Left renal pelvis (tissue), 4 donors: Measurements from ENCODE around the gene COL26A1. TPM values are rescaled to one million over a fixed set of nuclear protein-coding genes. Genes with fewer than 3 reads are reported as not detected.
A peak's percentile ranks its signal among the peaks of the same experiment; 100 is the strongest.
"Not testable (repeated sequence)": the region's sequence is repeated elsewhere in the genome, so short reads cannot be mapped to it uniquely, and the experiment has no call there.

Experiments
- DNase-seq, 4 donors: peaks; one replicate each; pipeline ENCODE4 v3.0.0-alpha.2; 2013; ENCODE audit warnings: low read depth in 4 of 4, low spot score in 3 of 4
- polyA plus RNA-seq, 4 donors: library from polyadenylated mRNA; unstranded; fragments of 120-200 nt; gene quantifications; one replicate each; pipeline ENCODE4 v1.2.1, GENCODE V29; 2013; ENCODE audit not compliant: insufficient read length in 4 of 4

Gene COL26A1
- polyA plus RNA-seq, 4 donors, result 22.4 to 32.7 (median 25.2) TPM

DNA sequence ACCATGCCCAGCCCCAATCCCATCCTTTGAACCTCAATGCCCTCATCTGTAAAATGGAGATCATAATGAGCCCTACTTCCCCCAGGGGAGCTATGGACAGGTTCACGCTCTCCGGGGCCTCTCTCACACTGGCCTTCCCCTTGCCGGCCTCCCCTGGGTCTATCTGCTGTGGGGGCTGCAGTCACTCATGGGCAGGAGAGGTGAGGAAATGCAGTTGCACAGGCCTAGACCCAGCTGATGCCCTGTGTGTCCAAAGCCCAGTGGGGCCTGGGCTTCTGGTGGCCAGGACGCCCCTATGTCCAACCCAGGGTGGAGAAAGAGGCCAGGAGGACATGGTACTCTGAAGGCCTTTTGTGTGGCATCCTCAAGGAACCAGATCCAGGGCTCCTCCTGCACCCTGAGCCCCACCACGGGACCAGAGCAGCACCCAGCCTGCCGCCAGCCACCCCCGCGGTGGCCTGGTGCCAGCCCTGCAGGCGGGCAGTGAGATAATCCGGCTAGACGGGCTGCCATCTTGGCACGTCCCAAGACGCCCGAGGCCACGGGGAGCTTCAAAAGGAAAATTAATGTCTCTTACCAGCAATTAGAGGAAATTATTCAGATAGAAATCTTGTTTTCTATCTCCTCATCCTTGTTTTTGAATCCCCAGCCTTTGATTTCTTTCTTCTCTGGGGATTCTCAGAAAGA is 227.4 kb downstream of the COL26A1 start:
- no peak for DNase-seq

DNA sequence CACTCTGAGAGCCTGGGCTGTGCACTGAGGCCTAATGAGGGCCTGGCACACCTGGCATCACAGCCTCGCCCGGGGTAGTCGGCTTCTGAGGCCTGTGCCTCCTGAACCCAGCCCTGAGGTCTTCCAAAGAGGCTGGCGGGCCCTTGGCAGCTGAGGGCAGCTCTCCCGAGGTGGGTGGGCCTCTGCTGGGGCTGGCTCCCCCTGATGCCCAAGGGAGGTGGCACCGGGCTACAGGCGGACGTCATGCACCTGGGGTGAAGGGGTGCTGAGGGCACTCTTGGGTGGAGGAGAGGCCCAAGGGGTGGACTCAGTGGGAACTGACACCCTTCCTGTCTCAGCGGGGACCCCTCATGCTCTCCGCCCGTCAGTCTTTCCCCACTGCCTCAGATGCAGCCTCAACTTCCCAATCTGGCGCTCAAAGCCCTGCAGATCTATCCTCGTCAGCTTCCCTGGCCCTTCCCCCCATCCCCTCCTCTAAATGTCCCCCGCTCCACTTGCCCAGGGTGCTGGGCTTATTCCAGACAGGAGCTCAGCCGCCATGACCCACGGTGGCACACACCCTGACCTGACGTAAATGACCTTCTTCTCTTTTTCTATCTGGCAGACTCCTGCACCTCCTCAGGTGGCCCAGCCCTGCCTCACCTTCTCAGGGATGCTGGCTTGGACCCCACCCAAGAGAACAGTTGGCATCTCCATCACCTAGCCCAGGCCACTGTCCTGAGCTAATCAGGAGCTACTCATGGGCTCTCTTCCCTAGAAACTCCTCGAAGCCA is 228.2 kb downstream of the COL26A1 start:
- DNase-seq, result no peak

DNA sequence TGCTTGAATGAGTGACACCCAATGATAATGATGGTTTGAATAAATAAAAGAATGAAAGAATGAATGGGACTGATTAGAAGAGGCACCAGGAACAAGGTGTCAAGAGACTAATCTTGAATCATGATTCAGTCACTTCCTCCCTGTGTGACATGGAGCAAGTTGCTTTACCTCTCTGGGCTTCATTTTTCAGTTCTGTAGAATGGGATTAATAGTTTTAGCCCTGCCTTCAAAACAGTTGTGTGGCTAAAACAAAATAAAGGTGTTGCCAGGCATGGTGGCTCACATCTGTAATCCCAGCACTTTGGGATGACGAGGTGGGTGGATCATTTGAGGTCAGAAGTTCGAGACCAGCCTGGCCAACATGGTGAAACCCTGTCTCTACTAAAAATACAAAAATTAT is 228.8 kb downstream of the COL26A1 start:
- DNase-seq, result no peak

- no peak for DNase-seq
Measured at GRCh38 chr7:101593556-101593955, 230.9 kb downstream of the COL26A1 start.

- no peak for DNase-seq
Measured at GRCh38 chr7:101594790-101595189, 232.1 kb downstream of the COL26A1 start.

GRCh38 chr7:101595246-101595645 is 232.6 kb downstream of the COL26A1 start:
- DNase-seq, result no peak

DNA sequence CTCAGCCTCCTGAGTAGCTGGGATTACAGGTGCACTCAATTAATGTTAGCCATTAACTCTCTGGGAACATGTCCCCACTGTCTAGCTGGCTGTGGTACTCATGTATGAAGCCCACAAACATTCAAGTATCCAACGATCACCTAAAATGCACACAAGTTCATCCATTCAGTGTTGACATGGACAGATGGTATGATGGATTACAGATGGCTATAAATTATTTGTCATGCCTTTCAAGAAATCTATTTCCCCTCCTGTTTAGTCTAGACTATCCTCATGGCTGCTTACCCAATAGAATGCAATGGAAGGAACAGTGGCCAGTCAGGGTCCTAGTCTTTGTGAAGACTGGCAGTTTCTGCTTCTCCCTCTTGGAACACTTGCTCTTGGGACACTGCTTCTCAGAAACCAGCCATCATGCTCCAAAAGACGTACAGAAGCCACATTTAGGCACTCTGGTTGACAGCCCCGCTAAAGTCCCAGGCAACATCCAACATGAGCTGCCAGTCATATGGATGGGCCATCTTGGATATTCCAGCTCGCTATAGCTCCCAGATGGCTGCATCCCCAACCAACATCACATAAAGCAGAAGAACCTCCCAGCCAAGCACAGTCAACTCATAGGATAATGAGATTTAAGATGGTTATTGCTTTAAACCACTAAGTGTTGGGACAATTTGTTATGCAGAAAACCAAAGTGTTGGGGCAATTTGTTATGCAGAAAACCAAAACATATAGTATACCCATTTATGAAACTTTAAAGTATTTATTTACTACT is 233.3 kb downstream of the COL26A1 start:
- DNase-seq, result no peak

- no peak for DNase-seq
Measured at GRCh38 chr7:101596898-101597297, 234.2 kb downstream of the COL26A1 start.

DNA sequence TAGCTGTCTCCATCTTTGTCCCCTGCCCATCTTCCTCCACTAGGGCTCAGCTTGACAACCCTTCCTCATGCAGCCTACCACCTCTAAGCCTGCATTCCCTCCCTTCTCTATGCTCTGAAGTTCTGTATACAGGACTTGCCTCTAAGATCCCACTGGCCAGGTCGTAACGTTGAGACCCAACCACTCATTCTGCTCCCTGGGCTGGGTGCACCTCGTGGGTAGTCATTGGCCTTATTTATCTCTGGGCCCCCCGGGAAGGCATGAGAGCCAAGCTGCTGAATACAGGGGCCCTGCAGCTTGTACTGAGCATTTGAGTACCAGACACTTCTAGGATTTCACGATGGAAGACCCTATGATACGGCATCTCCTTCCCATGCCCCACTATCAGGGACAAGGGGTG is 235.3 kb downstream of the COL26A1 start:
- DNase-seq, result no peak

DNA sequence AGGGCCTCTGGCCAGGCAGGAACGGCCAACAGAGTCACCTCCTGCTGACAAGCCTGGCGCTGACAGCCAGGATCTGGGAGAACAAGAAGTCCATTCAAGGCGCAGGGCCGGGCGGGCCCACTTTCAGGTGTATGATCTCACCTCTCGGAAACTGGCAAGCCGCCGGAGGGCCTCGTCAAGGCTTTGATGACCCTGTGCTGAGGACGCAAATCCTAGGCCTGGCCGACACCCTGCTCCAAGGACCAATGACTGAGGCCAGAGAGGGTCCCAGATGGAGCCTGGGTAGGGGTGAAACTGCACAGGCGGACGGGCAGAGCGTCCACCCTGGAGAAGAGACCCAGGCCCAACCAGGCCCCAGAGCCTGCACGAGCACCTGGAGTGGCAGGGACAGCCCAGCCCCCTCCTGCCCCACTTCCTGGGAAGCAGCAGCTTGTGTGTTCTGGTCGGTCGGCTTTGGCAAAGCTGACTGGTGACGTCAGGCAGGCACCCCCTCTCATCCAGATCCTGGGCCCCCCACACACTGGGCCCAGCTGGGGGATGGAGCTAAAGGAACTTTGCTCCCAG is 235.8 kb downstream of the COL26A1 start:
- DNase-seq, result no peak

GRCh38 chr7:101598986-101599771 is 236.5 kb downstream of the COL26A1 start:
- no peak for DNase-seq

- DNase-seq, result no peak
Measured at GRCh38 chr7:101599787-101600186, 237.1 kb downstream of the COL26A1 start.

DNA sequence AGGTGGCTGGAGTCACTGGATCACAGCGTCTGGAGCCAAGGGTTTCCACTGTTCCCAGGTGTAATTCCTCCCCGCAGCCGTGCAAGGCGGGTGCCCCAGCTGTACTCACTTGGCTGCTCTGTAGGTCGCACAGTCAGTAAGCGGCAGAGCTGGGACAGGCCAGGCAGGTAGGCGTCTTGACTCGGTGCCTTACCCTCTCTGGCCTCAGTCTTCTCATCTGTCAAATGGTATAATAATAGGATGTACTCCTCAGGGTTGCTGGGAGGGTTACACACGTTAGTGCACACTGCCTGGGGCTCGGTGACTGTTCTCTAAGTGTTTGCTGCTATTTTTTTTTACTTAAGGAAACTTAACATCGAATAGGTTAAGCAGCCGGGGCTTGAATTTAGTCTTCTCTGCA is 239.4 kb downstream of the COL26A1 start:
- no peak for DNase-seq

- peak in 2 of 4 donors; percentile 60 to 71 for DNase-seq
Measured at GRCh38 chr7:101602484-101603241, 240.0 kb downstream of the COL26A1 start.

DNA sequence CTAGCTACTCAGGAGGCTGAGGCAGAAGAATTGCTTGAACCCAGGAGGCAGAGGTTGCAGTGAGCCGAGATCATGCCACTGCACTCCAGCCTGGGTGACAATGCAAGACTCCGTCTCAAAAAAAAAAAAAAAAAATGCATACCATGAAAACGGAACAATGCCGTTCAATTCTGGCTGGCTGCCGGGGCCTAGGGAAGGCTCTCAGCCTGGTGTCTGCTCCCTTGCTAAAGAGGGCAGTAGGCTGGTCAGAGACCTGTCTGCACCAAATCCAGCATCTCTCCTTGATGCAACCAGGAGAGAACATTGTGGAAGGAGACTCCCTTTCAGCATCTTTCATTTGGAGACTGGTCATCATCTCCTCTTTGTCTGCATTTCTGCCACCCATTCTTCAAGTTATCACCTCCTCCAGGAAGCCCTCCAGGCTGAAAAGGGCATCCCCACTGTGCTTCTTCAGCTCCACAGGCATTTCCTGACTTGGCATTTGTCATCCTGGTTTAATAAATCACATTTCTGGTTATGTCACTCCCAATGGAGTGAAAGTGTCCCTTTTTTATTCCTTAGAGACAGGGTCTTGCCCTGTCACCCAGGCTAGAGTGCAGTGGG is 241.8 kb downstream of the COL26A1 start:
- no peak for DNase-seq

- not testable (repeated sequence) for DNase-seq
Measured at GRCh38 chr7:101604934-101605332, 242.3 kb downstream of the COL26A1 start.

GRCh38 chr7:101605611-101606497 is 243.2 kb downstream of the COL26A1 start:
- no peak for DNase-seq

- DNase-seq, result no peak
Measured at GRCh38 chr7:101606498-101606923, 243.8 kb downstream of the COL26A1 start.
